ENCODE results near the gene FAU.

Gene FAU

DNA sequence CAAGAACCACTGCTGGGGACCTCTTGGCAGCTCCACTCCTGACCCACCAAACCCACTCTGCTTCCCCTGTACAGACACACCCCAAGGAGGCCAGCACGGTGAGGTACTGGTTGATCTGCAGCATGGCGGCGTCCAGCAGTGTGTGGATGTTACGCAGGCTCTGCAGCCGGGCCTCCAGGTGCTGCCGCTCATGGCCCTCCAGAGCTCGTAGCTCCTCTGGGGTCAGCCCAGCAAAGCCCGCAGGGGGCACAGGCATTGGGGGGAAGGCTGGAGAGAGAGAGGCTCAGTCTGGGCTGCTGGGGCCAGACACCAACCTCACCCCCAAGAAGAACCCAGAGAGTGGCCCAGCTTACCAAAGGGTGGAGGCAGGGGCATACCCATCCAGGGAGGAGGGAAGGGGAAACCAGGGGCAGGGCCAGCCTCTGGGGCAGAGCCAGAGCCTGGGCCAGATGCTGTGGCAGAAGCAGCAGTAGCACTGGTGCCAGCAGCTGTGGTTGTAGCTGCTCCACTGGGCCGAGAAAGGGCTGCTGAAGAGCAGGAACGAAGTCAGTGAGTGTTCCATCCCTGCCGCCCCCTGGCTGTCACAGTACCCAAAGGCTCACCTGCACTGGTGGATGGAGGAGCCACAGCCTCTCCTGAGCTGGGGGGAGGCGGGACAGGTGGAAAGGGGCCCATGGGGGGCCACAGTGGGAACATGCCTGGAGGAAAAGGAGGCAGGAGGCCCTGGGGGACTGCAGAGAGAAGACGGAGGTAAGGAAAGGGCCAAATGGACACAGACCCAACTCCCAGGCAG, 7.9 kb upstream of the FAU start:
- no peak overlapping the region for H3K27ac ChIP-seq (ENCODE audit: low read depth, low read length)
- H2AFZ ChIP-seq (ENCODE audit: low read length, unreplicated experiment): no peak overlapping the region
- H3K27me3 ChIP-seq (ENCODE audit: insufficient read depth, low read length): no peaks in the 10 kb centered on the region
- H3K79me2 ChIP-seq (ENCODE audit: control insufficient read depth, insufficient read depth, low read length, unreplicated experiment): peaks cover 26% of the 10 kb centered on the region
- peaks cover 3% of the 10 kb centered on the region; the same call in 1 of the 2 replicates for H3K36me3 ChIP-seq (ENCODE audit: insufficient read depth, low read length)
- H3K4me1 ChIP-seq (ENCODE audit: control insufficient read depth, insufficient read depth, low read length, unreplicated experiment): peaks cover 6% of the 10 kb centered on the region
- H3K4me3 ChIP-seq (ENCODE audit: low read depth, low read length): no peak overlapping the region

DNA sequence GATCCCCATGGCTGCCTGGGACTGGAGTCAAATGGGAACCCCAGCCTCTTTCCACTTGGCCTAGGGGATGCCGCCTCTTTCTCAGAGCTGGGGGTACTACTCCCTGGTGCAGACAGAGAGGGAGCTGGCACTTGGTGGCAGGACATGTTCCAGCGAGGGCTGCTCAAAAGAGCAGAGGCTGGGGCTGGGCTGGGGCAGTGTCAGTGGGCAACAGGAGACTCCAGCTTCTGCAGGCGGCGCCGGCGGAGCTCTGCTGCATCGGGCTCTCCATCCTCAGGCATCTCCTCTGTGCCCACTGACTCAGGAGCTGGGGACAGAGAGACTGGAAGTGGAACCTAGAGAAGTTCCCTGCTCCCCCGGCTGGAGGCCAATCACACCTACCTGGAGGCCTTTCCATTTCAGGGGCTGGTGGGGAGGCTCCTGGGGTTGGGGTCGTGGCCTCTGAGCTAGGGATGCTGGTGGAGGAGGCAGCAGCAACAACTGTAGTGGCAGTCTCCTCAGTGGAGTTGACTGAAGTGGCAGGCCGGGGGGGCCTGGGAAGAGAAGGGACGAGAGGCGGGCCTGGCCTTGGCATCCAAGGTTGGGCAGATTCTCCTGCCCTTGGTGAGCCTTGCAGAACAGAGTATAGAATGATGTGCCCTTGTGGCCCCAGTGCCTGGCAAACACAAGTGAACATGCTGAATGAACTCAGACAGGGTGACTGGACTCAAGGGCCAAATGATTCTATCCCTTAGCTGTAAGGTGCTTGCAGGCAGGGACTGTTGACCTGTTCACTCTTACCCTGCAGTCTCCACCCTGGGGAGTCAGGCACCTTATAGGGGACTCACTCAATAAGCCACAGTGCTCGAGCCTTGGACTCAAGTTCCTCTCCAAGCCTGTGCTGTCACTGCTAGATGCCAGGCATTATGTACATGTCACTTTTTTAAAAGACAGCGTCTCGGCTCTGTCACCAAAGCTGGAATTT, 6.5 kb upstream of the FAU start:
- H3K79me2 ChIP-seq (ENCODE audit: control insufficient read depth, insufficient read depth, low read length, unreplicated experiment): peaks cover 30% of the 10 kb centered on the region
- peaks cover 6% of the 10 kb centered on the region for H3K4me1 ChIP-seq (ENCODE audit: control insufficient read depth, insufficient read depth, low read length, unreplicated experiment)

DNA sequence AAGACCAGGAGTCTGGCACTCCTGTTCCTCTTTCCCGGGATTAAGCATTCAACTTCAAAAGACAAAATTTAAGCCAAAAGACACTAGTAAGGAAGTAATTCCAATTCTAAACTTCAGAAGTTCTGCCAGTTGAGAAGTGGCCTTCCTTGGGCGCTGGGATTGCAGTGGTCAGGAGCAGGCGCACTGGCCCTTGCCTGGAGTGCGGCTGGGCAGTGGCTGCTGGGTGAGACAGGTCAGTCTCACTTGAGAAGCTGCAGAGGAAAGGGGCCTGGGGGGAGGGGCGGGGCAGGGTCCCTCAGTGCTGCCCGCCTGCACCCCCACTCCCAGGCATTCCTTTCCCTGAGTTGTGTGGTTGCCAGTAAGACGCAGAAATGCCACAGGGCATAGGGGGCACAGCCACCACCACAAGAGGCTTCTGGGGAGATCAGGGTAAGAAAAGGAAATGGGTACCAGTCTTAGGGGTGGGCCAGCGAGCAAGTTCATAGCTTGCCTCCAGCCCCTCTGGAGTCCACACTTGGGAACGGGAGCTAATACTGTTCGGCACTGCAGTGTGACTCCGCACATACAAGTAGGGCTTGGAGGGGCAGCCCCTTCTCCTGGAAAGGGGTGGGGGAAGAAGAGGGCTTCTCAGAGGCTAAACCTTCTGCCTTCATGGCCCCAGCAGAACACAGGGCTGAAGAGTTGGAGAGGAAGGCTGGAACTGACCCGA, 5.7 kb upstream of the FAU start:
- H3K27ac ChIP-seq (ENCODE audit: low read depth, low read length): no peak overlapping the region
- peaks cover 6% of the 10 kb centered on the region for H3K4me1 ChIP-seq (ENCODE audit: control insufficient read depth, insufficient read depth, low read length, unreplicated experiment)
- no peak overlapping the region for H3K4me3 ChIP-seq (ENCODE audit: low read depth, low read length)
- no peak overlapping the region for H2AFZ ChIP-seq (ENCODE audit: low read length, unreplicated experiment)
- no peaks in the 10 kb centered on the region for H3K27me3 ChIP-seq (ENCODE audit: insufficient read depth, low read length)
- H3K36me3 ChIP-seq (ENCODE audit: insufficient read depth, low read length): peaks cover 6% of the 10 kb centered on the region; the same call in 1 of the 2 replicates
- peaks cover 28% of the 10 kb centered on the region for H3K79me2 ChIP-seq (ENCODE audit: control insufficient read depth, insufficient read depth, low read length, unreplicated experiment)

More for the DNA sequence above, 6.5 kb upstream of the FAU start:
- no peak overlapping the region for H2AFZ ChIP-seq (ENCODE audit: low read length, unreplicated experiment)
- H3K4me3 ChIP-seq (ENCODE audit: low read depth, low read length): no peak overlapping the region
- H3K27me3 ChIP-seq (ENCODE audit: insufficient read depth, low read length): no peaks in the 10 kb centered on the region
- no peak overlapping the region for H3K27ac ChIP-seq (ENCODE audit: low read depth, low read length)
- peaks cover 6% of the 10 kb centered on the region; the same call in 1 of the 2 replicates for H3K36me3 ChIP-seq (ENCODE audit: insufficient read depth, low read length)

DNA sequence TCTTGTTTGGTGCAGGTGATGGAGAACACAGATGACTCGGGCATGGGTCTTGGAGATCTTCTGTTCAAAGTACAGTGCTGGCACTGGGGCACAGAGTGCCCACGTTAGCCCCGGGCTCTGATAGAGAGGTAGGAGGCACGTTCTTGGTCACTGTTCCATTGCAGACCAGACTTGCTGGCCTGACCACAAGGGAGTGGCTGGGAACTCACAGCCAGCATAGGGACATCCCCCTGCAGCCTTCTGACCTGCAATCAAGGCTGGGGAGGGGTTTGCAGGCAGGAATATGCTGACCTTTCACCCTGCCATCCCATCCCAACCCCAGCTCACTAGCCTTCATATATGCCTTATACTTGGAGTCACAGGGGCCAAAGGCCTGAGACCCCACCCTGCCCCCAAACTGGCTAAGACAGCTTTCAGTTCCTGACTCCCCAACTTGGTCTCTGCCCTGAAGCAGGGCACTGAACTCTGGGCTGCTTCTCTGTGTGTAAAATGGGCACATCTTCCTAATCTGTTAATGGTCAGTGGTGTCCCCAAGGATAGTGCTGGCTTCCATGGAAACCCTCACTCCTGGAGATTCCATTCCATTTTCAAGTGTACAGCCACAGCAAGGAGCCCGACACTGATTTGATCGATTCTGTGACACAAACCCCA, 4.8 kb upstream of the FAU start:
- Histone ChIP-seq H3K4me3 (ENCODE audit: low read depth, low read length) (no peak overlapping the region), H3K27me3 (ENCODE audit: insufficient read depth, low read length) (no peaks in the 10 kb centered on the region), H3K79me2 (ENCODE audit: control insufficient read depth, insufficient read depth, low read length, unreplicated experiment) (peaks cover 29% of the 10 kb centered on the region), H3K27ac (ENCODE audit: low read depth, low read length) (no peak overlapping the region), H3K4me1 (ENCODE audit: control insufficient read depth, insufficient read depth, low read length, unreplicated experiment) (peaks cover 6% of the 10 kb centered on the region), H2AFZ (ENCODE audit: low read length, unreplicated experiment) (no peak overlapping the region), H3K36me3 (ENCODE audit: insufficient read depth, low read length) (peaks cover 6% of the 10 kb centered on the region; the same call in 1 of the 2 replicates)

DNA sequence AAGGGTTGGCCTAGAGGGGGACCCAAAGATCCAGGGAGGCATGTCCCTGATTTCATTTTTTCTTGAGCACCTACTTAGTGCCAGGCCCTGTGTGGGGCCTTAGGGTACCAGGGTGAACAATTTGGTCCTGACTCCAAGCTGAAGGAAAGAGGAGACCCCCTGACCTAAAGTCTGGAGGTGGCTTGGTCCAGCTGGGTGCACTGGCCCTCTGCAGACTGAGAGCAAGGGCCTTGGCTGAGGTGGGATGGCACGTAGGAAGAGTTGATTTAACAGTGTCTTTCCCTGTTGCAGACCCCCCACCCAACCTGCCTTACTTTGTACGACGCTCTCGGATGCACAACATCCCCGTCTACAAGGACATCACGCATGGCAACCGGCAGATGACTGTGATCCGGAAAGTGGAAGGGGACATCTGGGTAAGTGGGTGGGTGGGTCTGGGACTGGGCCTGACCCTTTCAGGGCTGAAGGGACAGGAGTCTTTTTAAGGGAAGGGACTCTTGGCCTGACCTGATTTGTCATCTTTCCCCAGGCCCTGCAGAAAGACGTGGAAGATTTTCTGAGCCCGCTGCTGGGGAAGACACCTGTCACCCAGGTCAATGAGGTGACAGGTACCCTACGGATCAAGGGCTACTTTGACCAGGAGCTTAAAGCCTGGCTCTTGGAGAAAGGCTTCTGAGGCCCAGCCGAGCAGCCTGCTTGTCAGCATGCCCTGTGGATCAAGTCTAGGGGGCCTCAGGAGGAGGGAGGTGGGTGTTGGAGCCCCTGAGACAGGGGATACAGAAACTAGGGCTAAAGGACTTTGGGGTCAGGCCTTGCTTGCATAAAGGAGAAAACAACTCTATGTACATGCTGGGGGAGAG, 3.5 kb upstream of the FAU start:
- no peak overlapping the region for H2AFZ ChIP-seq (ENCODE audit: low read length, unreplicated experiment)
- H3K4me1 ChIP-seq (ENCODE audit: control insufficient read depth, insufficient read depth, low read length, unreplicated experiment): peaks cover 13% of the 10 kb centered on the region
- peaks cover 39% of the 10 kb centered on the region for H3K79me2 ChIP-seq (ENCODE audit: control insufficient read depth, insufficient read depth, low read length, unreplicated experiment)
- no peak overlapping the region for H3K4me3 ChIP-seq (ENCODE audit: low read depth, low read length)
- no peaks in the 10 kb centered on the region for H3K27me3 ChIP-seq (ENCODE audit: insufficient read depth, low read length)
- peaks cover 9% of the 10 kb centered on the region; the same call in 1 of the 2 replicates for H3K36me3 ChIP-seq (ENCODE audit: insufficient read depth, low read length)
- no peak overlapping the region for H3K27ac ChIP-seq (ENCODE audit: low read depth, low read length)

DNA sequence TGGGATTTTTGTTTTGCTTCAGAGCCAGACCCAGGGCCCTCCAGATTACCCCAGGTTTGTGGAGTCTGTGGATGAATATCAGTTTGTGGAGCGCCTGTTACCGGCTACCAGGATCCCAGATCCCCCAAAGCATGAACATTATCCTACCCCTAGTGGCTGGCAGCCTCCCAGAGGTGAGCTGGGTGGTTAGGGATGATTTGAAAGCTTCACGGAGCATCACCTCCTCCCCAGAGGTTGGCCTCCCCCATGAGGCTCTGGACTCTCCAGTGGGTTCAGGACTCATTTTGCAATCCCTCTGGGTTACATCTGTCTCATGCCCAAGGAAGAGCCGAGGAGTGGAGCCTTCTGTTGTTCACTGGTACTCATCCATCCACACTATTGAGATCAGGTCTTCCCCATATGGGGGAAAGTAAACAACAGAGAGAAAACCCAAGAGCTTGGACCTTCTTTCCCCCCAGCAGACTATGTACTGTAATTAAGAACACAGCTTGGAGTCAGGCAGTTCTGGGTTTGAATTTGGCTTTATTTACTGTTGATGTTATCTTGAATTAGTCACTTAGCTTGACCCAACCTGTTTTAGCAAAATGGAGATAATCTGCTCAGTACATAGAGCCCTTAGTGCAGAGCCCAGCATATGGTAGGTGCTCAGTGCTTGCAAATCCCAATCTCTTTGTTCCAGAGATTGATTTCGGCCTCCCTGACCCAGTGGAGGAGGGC, 2.7 kb upstream of the FAU start:
- H3K27ac ChIP-seq (ENCODE audit: low read depth, low read length): no peak overlapping the region
- peaks cover 13% of the 10 kb centered on the region for H3K4me1 ChIP-seq (ENCODE audit: control insufficient read depth, insufficient read depth, low read length, unreplicated experiment)
- H2AFZ ChIP-seq (ENCODE audit: low read length, unreplicated experiment): no peak overlapping the region
- no peak overlapping the region for H3K4me3 ChIP-seq (ENCODE audit: low read depth, low read length)
- H3K79me2 ChIP-seq (ENCODE audit: control insufficient read depth, insufficient read depth, low read length, unreplicated experiment): peaks cover 47% of the 10 kb centered on the region
- H3K36me3 ChIP-seq (ENCODE audit: insufficient read depth, low read length): peaks cover 15% of the 10 kb centered on the region; the same call in 1 of the 2 replicates
- H3K27me3 ChIP-seq (ENCODE audit: insufficient read depth, low read length): no peaks in the 10 kb centered on the region

DNA sequence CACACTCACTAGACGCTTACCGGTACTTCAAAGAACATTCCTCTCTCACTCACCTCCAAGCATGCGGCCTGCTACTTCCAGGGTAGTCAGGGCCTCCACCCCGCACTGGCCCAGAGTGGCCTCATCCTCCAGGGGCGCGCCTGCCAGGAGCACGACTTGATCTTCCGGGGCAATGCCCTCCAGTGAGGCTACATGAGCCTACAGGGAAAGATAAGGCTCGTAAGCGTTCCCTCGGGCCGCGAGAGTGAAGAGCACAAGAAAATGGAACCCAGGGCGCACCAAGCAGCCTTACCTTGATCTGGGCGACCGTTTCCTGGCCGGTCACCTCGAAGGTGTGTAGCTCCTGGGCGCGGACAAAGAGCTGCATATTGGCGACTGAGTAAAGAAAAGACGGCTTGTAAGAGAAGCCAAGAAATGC, 478 bp downstream of the FAU start:
- Histone ChIP-seq H3K4me3 (ENCODE audit: low read depth, low read length) (peak overlapping the region; percentile 100), H2AFZ (ENCODE audit: low read length, unreplicated experiment) (no peak overlapping the region), H3K36me3 (ENCODE audit: insufficient read depth, low read length) (peaks cover 17% of the 10 kb centered on the region; the same call in 1 of the 2 replicates), H3K4me1 (ENCODE audit: control insufficient read depth, insufficient read depth, low read length, unreplicated experiment) (peaks cover 15% of the 10 kb centered on the region), H3K27me3 (ENCODE audit: insufficient read depth, low read length) (no peaks in the 10 kb centered on the region), H3K27ac (ENCODE audit: low read depth, low read length) (peak overlapping the region; percentile 78), H3K79me2 (ENCODE audit: control insufficient read depth, insufficient read depth, low read length, unreplicated experiment) (peaks cover 55% of the 10 kb centered on the region)

DNA sequence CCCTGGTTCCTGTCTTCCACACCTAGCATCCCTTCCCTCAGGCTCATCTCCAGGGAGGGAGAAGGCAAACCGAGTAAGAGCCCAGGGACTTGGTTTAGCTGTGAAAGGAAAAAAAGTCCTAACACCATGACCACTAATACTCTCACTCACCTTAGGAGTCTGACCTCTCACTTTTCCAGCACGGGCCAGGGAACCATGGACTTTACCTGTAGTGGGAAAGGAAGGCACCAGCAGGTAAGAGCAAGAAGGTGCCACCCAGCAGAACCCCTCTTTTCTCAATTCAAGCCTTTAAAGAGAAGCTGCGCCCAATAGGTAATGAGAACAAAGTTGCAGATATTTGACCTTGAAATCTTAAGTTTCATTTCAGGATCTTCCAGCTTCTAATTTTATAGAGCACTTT, 1.1 kb downstream of the FAU start:
- H3K27me3 ChIP-seq (ENCODE audit: insufficient read depth, low read length): no peaks in the 10 kb centered on the region
- H3K79me2 ChIP-seq (ENCODE audit: control insufficient read depth, insufficient read depth, low read length, unreplicated experiment): peaks cover 61% of the 10 kb centered on the region
- peaks cover 20% of the 10 kb centered on the region for H3K4me1 ChIP-seq (ENCODE audit: control insufficient read depth, insufficient read depth, low read length, unreplicated experiment)
- H2AFZ ChIP-seq (ENCODE audit: low read length, unreplicated experiment): no peak overlapping the region
- peak overlapping the region; percentile 100 for H3K4me3 ChIP-seq (ENCODE audit: low read depth, low read length)
- no peak overlapping the region for H3K27ac ChIP-seq (ENCODE audit: low read depth, low read length)
- peaks cover 17% of the 10 kb centered on the region; the same call in 1 of the 2 replicates for H3K36me3 ChIP-seq (ENCODE audit: insufficient read depth, low read length)

DNA sequence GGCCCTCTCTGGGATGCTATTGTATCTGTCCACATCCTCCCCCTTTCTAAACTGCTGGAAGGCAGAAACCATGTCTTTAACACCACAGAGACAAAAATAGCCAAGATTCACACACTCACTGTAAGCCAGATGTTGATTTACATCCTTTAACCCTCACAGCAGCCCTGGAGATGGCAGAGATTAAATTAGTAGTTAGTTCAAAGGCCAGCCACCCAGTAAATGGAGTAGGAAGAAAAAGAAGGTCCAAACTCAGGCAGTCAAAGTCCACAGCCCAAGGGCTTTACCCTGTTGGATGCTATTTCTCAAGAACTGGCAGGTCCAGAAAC, 2.3 kb downstream of the FAU start:
- Histone ChIP-seq H3K27me3 (ENCODE audit: insufficient read depth, low read length) (no peaks in the 10 kb centered on the region), H3K36me3 (ENCODE audit: insufficient read depth, low read length) (peaks cover 17% of the 10 kb centered on the region; the same call in 1 of the 2 replicates), H3K4me3 (ENCODE audit: low read depth, low read length) (no peak overlapping the region), H3K79me2 (ENCODE audit: control insufficient read depth, insufficient read depth, low read length, unreplicated experiment) (peaks cover 60% of the 10 kb centered on the region), H3K27ac (ENCODE audit: low read depth, low read length) (no peak overlapping the region), H3K4me1 (ENCODE audit: control insufficient read depth, insufficient read depth, low read length, unreplicated experiment) (peaks cover 20% of the 10 kb centered on the region), H2AFZ (ENCODE audit: low read length, unreplicated experiment) (no peak overlapping the region)

Measured in ACC112 (cell line).